ENCODE data around the gene ASXL2. TPM values are rescaled to one million over a fixed set of nuclear protein-coding genes. Genes with fewer than 3 reads are reported as not detected.
"Not testable (repeated sequence)": the region's sequence is repeated elsewhere in the genome, so short reads cannot be mapped to it uniquely, and the experiment has no call there.

Gene ASXL2
- total RNA-seq, 1 donor from 2014 or later, result 25.4 TPM

DNA sequence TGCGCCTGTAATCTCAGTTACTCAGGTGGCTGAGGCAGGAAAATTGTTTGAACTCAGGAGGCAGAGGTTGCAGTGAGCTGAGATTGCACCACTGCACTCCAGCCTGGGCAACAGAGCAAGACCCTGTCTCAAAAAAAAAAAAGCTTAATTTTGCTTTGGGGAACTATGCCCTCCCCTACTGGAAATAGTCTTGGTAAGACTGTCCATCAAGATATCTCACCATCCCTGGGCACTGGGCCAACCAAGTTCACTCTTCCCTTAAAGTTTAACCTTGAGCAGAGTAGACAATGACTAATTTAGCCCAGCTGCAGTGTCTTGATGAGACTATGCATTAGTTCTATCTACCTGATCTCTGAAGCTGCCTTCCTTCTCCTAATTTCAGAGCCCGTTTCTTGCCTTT is 44.7 kb downstream of the ASXL2 start:
- TF ChIP-seq CTCF (IDR thresholded peaks at IDR 0.05; ENCODE audit: unreplicated experiment), result no peak
- Mint-ChIP-seq H3K27me3 (ENCODE audit: low read depth) (no peaks in the 10 kb centered on the region), H3K4me3 (no peak overlapping the region), H3K9me3 (peaks cover 23% of the 10 kb centered on the region), H3K4me1 (peaks cover 4% of the 10 kb centered on the region), H3K27ac (no peak overlapping the region), H3K36me3 (peaks cover 33% of the 10 kb centered on the region)
- no peak for DNase-seq (ENCODE audit: low spot score in 2 of 2, unreplicated experiment in 2 of 2)

DNA sequence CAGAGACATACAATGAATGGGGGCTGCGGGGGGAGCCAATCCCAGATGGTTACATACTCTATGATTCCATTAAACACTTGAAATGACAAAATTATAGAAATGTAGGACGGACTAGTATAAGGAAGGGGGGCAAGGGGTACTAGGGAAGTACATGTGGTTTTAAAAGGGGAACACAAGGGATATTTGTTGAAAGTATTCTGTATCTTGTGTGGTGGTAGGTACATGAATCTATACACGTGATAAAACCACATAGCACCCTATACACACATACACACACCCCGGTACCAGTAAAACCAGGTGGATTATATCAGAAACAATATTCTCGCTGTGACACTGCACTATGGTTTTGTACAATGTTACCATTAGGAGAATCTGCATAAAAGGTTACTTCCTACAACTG is 45.4 kb downstream of the ASXL2 start:
- no peaks in the 10 kb centered on the region for H3K27me3 Mint-ChIP-seq (ENCODE audit: low read depth)
- no peak overlapping the region for H3K27ac Mint-ChIP-seq
- H3K36me3 Mint-ChIP-seq, result peaks cover 33% of the 10 kb centered on the region
- no peak for TF ChIP-seq CTCF (IDR thresholded peaks at IDR 0.05; ENCODE audit: unreplicated experiment)
- DNase-seq (ENCODE audit: low spot score in 2 of 2, unreplicated experiment in 2 of 2), result no peak
- no peak overlapping the region for H3K4me3 Mint-ChIP-seq
- H3K4me1 Mint-ChIP-seq, result no peaks in the 10 kb centered on the region
- H3K9me3 Mint-ChIP-seq, result peaks cover 23% of the 10 kb centered on the region

- Mint-ChIP-seq H3K4me1 (no peaks in the 10 kb centered on the region), H3K36me3 (peaks cover 33% of the 10 kb centered on the region), H3K4me3 (no peak overlapping the region), H3K27ac (no peak overlapping the region), H3K27me3 (ENCODE audit: low read depth) (no peaks in the 10 kb centered on the region), H3K9me3 (peaks cover 23% of the 10 kb centered on the region)
- TF ChIP-seq CTCF (IDR thresholded peaks at IDR 0.05; ENCODE audit: unreplicated experiment), result no peak
- no peak for DNase-seq (ENCODE audit: low spot score in 2 of 2, unreplicated experiment in 2 of 2)
Observed at GRCh38 chr2:25831746-25832449, 46.4 kb downstream of the ASXL2 start.

GRCh38 chr2:25829828-25830227 is 48.5 kb downstream of the ASXL2 start:
- Mint-ChIP-seq H3K27me3 (ENCODE audit: low read depth) (no peaks in the 10 kb centered on the region), H3K9me3 (peaks cover 23% of the 10 kb centered on the region), H3K4me1 (no peaks in the 10 kb centered on the region), H3K4me3 (no peak overlapping the region), H3K27ac (no peak overlapping the region), H3K36me3 (peaks cover 30% of the 10 kb centered on the region)
- TF ChIP-seq CTCF (IDR thresholded peaks at IDR 0.05; ENCODE audit: unreplicated experiment), result no peak
- no peak for DNase-seq (ENCODE audit: low spot score in 2 of 2, unreplicated experiment in 2 of 2)

DNA sequence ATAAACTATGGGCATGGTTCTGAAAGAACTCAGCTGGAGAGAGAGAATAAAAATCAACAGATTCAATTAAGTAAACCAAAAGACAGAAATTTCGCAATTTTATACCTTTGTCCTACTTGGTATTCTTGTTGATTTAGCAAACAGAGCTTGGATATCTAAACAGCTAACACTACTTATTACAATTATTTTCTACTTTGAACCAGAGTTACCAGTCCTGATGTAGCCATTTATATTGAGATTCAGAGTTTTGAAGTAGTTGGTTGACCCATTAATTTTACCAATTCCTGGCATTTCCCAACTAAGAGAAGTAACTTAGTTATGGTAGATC is 48.9 kb downstream of the ASXL2 start:
- TF ChIP-seq CTCF (IDR thresholded peaks at IDR 0.05; ENCODE audit: unreplicated experiment), result no peak
- Mint-ChIP-seq H3K27ac (no peak overlapping the region), H3K9me3 (peaks cover 23% of the 10 kb centered on the region), H3K36me3 (peaks cover 30% of the 10 kb centered on the region), H3K4me3 (no peak overlapping the region), H3K4me1 (no peaks in the 10 kb centered on the region), H3K27me3 (ENCODE audit: low read depth) (no peaks in the 10 kb centered on the region)
- DNase-seq (ENCODE audit: low spot score in 2 of 2, unreplicated experiment in 2 of 2), result no peak

DNA sequence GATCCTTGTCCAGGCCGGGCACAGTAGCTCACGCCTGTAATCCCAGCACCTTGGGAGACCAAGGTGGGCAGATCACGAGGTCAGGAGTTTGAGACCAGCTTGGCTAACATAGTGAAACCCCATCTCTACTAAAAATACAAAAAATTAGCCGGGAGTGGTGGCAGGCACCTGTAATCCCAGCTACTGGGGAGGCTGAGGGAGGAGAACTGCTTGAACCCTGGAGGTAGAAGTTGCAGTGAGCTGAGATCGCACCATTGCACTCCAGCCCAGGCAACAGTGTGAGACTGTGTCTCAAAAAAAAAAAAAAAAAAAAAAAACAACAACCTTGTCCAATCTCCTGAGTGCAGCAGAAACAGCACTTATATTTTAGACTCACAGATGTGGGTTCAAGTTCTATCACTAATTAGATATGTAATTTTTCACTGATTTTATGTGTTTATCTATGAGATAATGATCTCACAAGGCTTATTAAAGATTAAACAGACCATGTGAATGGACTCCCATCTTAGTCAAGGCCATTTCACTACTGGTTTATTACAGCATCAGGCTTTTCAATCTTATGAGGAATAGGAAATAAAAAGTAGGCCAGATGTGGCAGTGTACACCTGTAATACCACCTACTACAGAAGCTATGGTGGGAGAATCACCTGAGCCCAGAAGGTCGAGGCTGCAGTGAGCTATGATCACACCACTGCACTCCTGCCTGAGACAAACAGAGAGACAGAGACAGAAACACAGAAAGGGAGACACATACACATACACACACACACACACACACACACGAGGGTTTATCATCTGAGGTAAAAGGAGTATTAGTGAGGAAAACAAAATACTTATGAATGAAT is 49.5 kb downstream of the ASXL2 start:
- peaks cover 28% of the 10 kb centered on the region for H3K36me3 Mint-ChIP-seq
- not testable (repeated sequence) for H3K4me1 Mint-ChIP-seq; H3K27ac Mint-ChIP-seq; DNase-seq (ENCODE audit: low spot score in 2 of 2, unreplicated experiment in 2 of 2); H3K4me3 Mint-ChIP-seq; H3K27me3 Mint-ChIP-seq (ENCODE audit: low read depth)
- peaks cover 21% of the 10 kb centered on the region for H3K9me3 Mint-ChIP-seq

All from mesothelial cell of epicardium (in vitro differentiated cells).